Hematopoietic multipotent progenitor cell (in vitro differentiated cells): Measurements from ENCODE around the gene MPC1L. TPM values are rescaled to one million over a fixed set of nuclear protein-coding genes. Genes with fewer than 3 reads are reported as not detected.
A peak's percentile ranks its signal among the peaks of the same experiment; 100 is the strongest.
"Not testable (repeated sequence)": the region's sequence is repeated elsewhere in the genome, so short reads cannot be mapped to it uniquely, and the experiment has no call there.

Source experiments
- DNase-seq, 3 donors: peaks; one replicate each; pipeline ENCODE4 v3.0.0-alpha.2; 2011 to 2015; ENCODE audit warnings: low read depth in 2 of 3, low spot score in 2 of 3
- total RNA-seq: library from RNA; depleted of rRNA; stranded (reverse); fragments of >200 nt; gene quantifications from one replicate; pipeline ENCODE4 v1.2.3, GENCODE V29; 2012

MPC1L gene
- total RNA-seq, result not detected

- DNase-seq, result no peak
Measured at GRCh38 chrX:40623139-40623536, at the start of gene MPC1L. MPC1L (plus strand) TSS chrX:40623428; CDS start chrX:40623566, 138 bp downstream.

- DNase-seq, result no peak
Measured at GRCh38 chrX:40573763-40574162, 49.5 kb upstream of the MPC1L start.

GRCh38 chrX:40575411-40575810 is 47.8 kb upstream of the MPC1L start:
- not testable (repeated sequence) for DNase-seq

- no peak for DNase-seq
Measured at GRCh38 chrX:40576291-40576690, 46.9 kb upstream of the MPC1L start.

GRCh38 chrX:40578039-40578695 is 45.1 kb upstream of the MPC1L start:
- no peak for DNase-seq

- DNase-seq, result no peak
Measured at GRCh38 chrX:40579141-40579540, 44.1 kb upstream of the MPC1L start.

GRCh38 chrX:40579900-40580536 is 43.2 kb upstream of the MPC1L start:
- no peak for DNase-seq

GRCh38 chrX:40580537-40581335 is 42.5 kb upstream of the MPC1L start, which contains the start of gene ATP6AP2:
ATP6AP2 (plus strand) TSS chrX:40580970; CDS start chrX:40581066, 96 bp downstream.
- DNase-seq, result peak; percentile 64 to 96 (median 91)

GRCh38 chrX:40581336-40581920 is 41.8 kb upstream of the MPC1L start:
- peak in 1 of 3 donors; percentile 52 for DNase-seq

GRCh38 chrX:40582178-40582577 is 41.0 kb upstream of the MPC1L start:
- DNase-seq, result not testable (repeated sequence)

GRCh38 chrX:40582811-40583210 is 40.4 kb upstream of the MPC1L start:
- DNase-seq, result no peak

- not testable (repeated sequence) for DNase-seq
Measured at GRCh38 chrX:40587623-40588022, 35.6 kb upstream of the MPC1L start.

- not testable (repeated sequence) for DNase-seq
Measured at GRCh38 chrX:40589616-40590321, 33.5 kb upstream of the MPC1L start.

- no peak for DNase-seq
Measured at GRCh38 chrX:40603446-40603845, 19.8 kb upstream of the MPC1L start.

- DNase-seq, result no peak
Measured at GRCh38 chrX:40607381-40607780, 15.8 kb upstream of the MPC1L start.

- DNase-seq, result no peak
Measured at GRCh38 chrX:40612511-40612910, 10.7 kb upstream of the MPC1L start.

- DNase-seq, result no peak
Measured at GRCh38 chrX:40615976-40616375, 7.3 kb upstream of the MPC1L start.

- DNase-seq, result no peak
Measured at GRCh38 chrX:40617566-40617965, 5.7 kb upstream of the MPC1L start.

- DNase-seq, result no peak
Measured at GRCh38 chrX:40622479-40623138, 619 bp upstream of the MPC1L start.

- no peak for DNase-seq
Measured at GRCh38 chrX:40623665-40624064, 437 bp downstream of the MPC1L start.
